ENCODE results near the gene ANKH. TPM values are rescaled to one million over a fixed set of nuclear protein-coding genes. Genes with fewer than 3 reads are reported as not detected.

The ANKH gene
- total and polyA plus RNA-seq, 8 donors: 3.6 to 115 (median 14.3) TPM

DNA sequence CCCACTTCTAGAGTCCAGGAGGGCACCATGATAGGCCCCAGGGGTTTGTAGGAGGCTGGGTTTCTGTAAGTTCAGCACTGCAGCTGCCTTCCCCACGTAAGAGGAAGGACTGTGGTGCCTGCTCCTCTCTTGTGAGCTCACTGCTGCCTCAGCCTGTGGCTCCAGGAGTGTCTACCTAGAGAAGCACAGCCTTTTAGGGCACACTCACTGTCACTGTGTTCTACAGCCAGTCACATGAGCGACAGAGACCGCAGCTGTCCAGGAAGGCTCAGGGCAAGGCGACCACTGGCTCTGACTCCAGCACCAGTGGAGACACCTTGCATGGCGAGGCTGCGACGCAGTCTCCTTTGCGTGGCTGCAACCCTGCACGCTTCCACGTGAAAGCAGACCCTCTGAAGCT lies 134.3 kb downstream of the ANKH start:
- Histone ChIP-seq H3K27ac (no peak overlapping the region), H3K4me1 (no peaks in the 10 kb centered on the region), H3K36me3 (peaks cover 8 to 72% (median 57%) of the 10 kb centered on the region in 4 donors), H3K9me3 (no peaks in the 10 kb centered on the region), H3K4me3 (no peak overlapping the region), H3K27me3 (no peaks in the 10 kb centered on the region)
- no peak for TF ChIP-seq EP300 (IDR thresholded peaks at IDR 0.05)
- no peak for TF ChIP-seq POLR2AphosphoS5 (IDR thresholded peaks at IDR 0.05)
- no peak for TF ChIP-seq POLR2A (IDR thresholded peaks at IDR 0.05)
- TF ChIP-seq, protein P1, sequence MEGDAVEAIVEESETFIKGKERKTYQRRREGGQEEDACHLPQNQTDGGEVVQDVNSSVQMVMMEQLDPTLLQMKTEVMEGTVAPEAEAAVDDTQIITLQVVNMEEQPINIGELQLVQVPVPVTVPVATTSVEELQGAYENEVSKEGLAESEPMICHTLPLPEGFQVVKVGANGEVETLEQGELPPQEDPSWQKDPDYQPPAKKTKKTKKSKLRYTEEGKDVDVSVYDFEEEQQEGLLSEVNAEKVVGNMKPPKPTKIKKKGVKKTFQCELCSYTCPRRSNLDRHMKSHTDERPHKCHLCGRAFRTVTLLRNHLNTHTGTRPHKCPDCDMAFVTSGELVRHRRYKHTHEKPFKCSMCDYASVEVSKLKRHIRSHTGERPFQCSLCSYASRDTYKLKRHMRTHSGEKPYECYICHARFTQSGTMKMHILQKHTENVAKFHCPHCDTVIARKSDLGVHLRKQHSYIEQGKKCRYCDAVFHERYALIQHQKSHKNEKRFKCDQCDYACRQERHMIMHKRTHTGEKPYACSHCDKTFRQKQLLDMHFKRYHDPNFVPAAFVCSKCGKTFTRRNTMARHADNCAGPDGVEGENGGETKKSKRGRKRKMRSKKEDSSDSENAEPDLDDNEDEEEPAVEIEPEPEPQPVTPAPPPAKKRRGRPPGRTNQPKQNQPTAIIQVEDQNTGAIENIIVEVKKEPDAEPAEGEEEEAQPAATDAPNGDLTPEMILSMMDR (IDR thresholded peaks at IDR 0.05): no peak
- DNase-seq: no peak
- WGBS, 5 donors: 93 to 97% (median 95%) methylated on average over 7 to 10 of the region's 10 CpGs
- intact Hi-C loops (cut with DNase I; ENCODE audit: low total_unique reads): no loop called here

DNA sequence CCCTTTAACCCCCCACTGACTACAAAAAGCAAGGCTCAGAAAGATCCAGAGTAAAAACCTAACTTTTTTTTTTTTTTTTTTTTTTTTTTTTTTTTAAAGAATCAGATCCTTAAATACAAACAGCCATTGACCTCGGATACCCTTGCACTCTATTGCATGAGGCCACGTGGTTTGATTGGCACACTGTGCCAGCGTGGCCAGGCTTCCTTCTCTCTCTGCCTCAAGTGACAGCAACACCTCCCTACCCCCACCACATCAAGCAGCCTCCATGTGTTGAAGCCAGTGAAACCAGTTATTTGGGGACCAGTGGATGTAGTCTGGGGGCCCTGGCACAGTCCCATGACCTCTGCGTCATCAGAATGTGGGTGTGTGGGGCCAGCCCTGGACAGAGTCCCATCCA lies 135.6 kb downstream of the ANKH start:
- DNase-seq: no peak
- Histone ChIP-seq H3K4me3 (no peak overlapping the region), H3K27ac (no peak overlapping the region), H3K36me3 (peaks cover 4 to 70% (median 51%) of the 10 kb centered on the region in 4 donors), H3K4me1 (no peaks in the 10 kb centered on the region), H3K27me3 (no peaks in the 10 kb centered on the region), H3K9me3 (no peaks in the 10 kb centered on the region)
- WGBS, 5 donors: 44 to 69% (median 60%) methylated on average over 4 of the region's 4 CpGs
- no peak for TF ChIP-seq POLR2AphosphoS5 (IDR thresholded peaks at IDR 0.05)
- no peak for TF ChIP-seq EP300 (IDR thresholded peaks at IDR 0.05)
- TF ChIP-seq POLR2A (IDR thresholded peaks at IDR 0.05): no peak
- TF ChIP-seq, protein P1 (IDR thresholded peaks at IDR 0.05): no peak
- intact Hi-C loops (cut with DNase I; ENCODE audit: low total_unique reads): no loop called here

DNA sequence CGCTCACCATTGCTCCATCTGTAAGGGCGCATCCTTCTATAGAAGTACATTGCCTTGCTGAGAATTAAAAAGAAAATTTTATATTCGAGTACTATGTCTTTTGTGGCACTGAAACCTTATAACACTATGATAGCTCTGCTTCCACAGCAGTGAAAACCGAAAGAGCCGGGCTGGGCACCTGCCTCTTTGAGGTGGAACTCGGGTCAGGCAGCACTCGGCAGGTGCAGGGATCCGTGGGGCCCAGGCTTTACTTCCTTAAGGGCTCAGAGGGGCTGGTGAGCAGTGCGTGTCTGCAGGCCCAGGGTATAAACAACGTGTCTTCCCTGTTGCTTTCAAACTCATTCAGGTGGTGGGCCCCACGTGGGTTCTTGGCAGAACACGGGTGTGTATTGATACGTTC lies 137.2 kb downstream of the ANKH start:
- 83 to 95% (median 90%) methylated on average over 13 of the region's 13 CpGs for WGBS, 5 donors
- no peak overlapping the region for H3K4me3 ChIP-seq
- no peaks in the 10 kb centered on the region for H3K9me3 ChIP-seq
- no peaks in the 10 kb centered on the region for H3K4me1 ChIP-seq
- peaks cover 0 to 63% (median 52%) of the 10 kb centered on the region in 4 donors for H3K36me3 ChIP-seq
- DNase-seq: no peak
- H3K27me3 ChIP-seq: no peaks in the 10 kb centered on the region
- TF ChIP-seq EP300 (IDR thresholded peaks at IDR 0.05): no peak
- TF ChIP-seq POLR2AphosphoS5 (IDR thresholded peaks at IDR 0.05): no peak
- TF ChIP-seq, protein P1 (IDR thresholded peaks at IDR 0.05): no peak
- TF ChIP-seq POLR2A (IDR thresholded peaks at IDR 0.05): no peak
- no peak overlapping the region for H3K27ac ChIP-seq
- intact Hi-C loops (cut with DNase I; ENCODE audit: low total_unique reads): no loop called here

DNA sequence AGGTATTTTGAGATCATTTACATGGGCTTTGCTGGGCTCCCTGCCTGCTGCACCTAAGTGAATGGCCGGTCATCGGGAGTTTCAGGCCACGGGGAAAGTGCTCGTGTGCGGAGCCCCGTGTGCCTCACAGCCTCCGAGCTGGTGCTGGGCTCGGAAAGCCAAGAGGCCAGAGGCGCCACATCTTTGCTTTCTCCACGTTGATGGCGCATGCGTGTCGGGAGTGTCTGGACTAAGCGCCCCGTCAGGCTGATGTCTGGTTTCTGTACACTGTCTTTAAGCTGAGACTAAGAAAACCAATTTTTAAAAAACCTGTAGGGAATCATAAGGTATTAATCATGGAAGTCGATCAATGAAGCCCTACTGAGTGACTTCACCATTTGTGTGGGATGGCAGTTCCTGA lies 137.9 kb downstream of the ANKH start:
- Histone ChIP-seq H3K4me3 (no peak overlapping the region), H3K27me3 (no peaks in the 10 kb centered on the region), H3K9me3 (no peaks in the 10 kb centered on the region), H3K27ac (no peak overlapping the region), H3K4me1 (no peaks in the 10 kb centered on the region), H3K36me3 (peaks cover 0 to 58% (median 48%) of the 10 kb centered on the region in 4 donors)
- DNase-seq: no peak
- intact Hi-C loops (cut with DNase I; ENCODE audit: low total_unique reads): no loop called here
- TF ChIP-seq POLR2A (IDR thresholded peaks at IDR 0.05) (no peak), EP300 (IDR thresholded peaks at IDR 0.05) (no peak), POLR2AphosphoS5 (IDR thresholded peaks at IDR 0.05) (no peak)
- TF ChIP-seq, protein P1 (IDR thresholded peaks at IDR 0.05): no peak
- 97 to 99% (median 98%) methylated on average over 16 of the region's 16 CpGs for WGBS, 5 donors
